Thyroid gland (tissue), 4 donors: ENCODE results near the gene TMEM207.

ENCODE experiments used
- CTCF ChIP-seq, 6 experiments: fragments of 200-600 bp in 3 of 6; fragments of 450-650 bp in 3 of 6; sonication (generic) in 3 of 6; IDR thresholded peaks; one replicate each; pipeline ENCODE4 v1.5.1; 2016 to 2019; ENCODE audit warnings: antibody characterized with exemption in 6 of 6, mild to moderate bottlenecking in 2 of 6, inconsistent platforms in 1 of 6, moderate library complexity in 1 of 6
- POLR2A ChIP-seq, 2 donors: fragments of 450-650 bp; IDR thresholded peaks; one replicate each; pipeline ENCODE4 v1.6.1; 2017; ENCODE audit warnings: antibody characterized with exemption in 2 of 2, mild to moderate bottlenecking in 2 of 2, moderate library complexity in 1 of 2

DNA sequence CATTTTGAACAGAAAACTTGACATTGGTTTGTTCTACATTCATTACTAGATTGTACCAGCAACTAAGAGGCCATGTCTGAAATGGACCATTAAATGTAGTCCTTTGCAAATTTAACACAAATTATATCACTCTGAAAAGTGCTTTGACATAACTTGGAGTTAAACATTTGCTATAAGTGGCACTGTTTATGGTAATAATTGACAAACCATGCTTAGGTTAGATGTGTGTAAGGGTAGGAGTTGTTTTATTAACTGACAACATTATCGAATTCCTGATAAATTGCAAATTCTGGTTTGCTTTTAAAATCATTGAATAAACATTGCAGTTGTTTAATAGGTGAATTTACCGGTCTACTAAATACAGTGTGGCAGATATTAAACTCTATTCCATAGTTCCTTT is 6.1 kb upstream of the TMEM207 start:
- no peak for TF ChIP-seq POLR2A (IDR thresholded peaks at IDR 0.05)
- TF ChIP-seq CTCF (IDR thresholded peaks at IDR 0.05), result no peak
